HUES48 (cell line): ENCODE data around the gene DHDDS.
"Not testable (repeated sequence)": the region's sequence is repeated elsewhere in the genome, so short reads cannot be mapped to it uniquely, and the experiment has no call there.

Source experiments
- H3K27ac ChIP-seq: one replicate; pipeline ENCODE4 v1.7.0; 2013; ENCODE audit warnings: low read depth, low read length, inconsistent platforms
- H3K27me3 ChIP-seq: 2 replicates; pipeline ENCODE4 v1.6.1; 2013; ENCODE audit warnings: mild to moderate bottlenecking, low read length; ENCODE audit not compliant: control insufficient read depth, insufficient read depth
- H3K36me3 ChIP-seq: 2 replicates; pipeline ENCODE4 v1.6.1; 2013; ENCODE audit warnings: low read length; ENCODE audit not compliant: control insufficient read depth, insufficient read depth
- H3K4me1 ChIP-seq: 2 replicates; pipeline ENCODE4 v1.6.1; 2013; ENCODE audit warnings: mild to moderate bottlenecking, low read length; ENCODE audit not compliant: control insufficient read depth, insufficient read depth
- H3K4me3 ChIP-seq: 2 replicates; pipeline ENCODE4 v1.5.1; 2013; ENCODE audit warnings: mild to moderate bottlenecking, low read depth, low read length
- H3K9ac ChIP-seq: 2 replicates; pipeline ENCODE4 v1.6.1; 2013; ENCODE audit warnings: mild to moderate bottlenecking, low read depth, low read length, moderate library complexity
- H3K9me3 ChIP-seq: 2 replicates; pipeline ENCODE4 v1.6.1; 2013; ENCODE audit warnings: low read length; ENCODE audit not compliant: control insufficient read depth, insufficient read depth

Gene DHDDS, protein sequence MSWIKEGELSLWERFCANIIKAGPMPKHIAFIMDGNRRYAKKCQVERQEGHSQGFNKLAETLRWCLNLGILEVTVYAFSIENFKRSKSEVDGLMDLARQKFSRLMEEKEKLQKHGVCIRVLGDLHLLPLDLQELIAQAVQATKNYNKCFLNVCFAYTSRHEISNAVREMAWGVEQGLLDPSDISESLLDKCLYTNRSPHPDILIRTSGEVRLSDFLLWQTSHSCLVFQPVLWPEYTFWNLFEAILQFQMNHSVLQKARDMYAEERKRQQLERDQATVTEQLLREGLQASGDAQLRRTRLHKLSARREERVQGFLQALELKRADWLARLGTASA

DNA sequence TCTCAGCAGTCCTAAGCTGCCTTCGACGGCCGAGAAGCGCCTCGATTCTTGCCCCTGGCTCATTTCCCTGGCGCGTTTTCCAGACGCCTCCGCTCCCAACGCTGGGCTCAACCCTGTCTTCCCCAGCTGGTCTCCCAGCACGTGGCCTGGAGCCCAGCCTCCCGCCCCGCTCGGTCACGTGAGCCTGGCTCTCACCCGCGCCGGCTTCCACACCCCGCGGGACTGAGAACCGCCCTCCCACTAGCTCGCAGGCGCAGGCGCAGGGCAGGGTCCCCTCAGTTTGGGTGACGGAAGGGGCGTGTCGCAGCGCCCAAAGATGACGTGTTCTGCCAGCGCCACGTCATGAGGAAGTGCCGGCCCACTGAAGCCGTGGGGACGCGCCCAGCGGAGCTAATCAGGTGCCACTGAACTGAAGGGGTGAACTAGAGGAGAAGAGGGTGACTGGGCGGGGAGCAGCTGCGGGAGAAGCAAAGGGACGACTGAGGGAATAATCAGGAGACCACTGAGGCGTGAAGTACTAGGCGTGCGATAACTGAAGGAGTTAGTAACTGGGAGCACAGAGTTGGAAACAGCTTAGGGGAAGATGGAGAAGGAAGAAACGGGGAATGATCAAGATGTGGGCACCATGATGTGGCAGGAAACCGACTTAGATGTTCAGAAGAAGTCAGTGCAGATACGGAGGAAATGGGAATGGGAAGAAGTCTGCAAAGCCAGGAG, at the start of gene DHDDS:
Gene DHDDS (plus strand): TSS at position 343 of the 717 bp plus-strand sequence. CDS start 625 bp downstream, outside the sequence.
- peak within 1 kb of the TSS; percentile 92 for H3K27ac ChIP-seq
- peak within 1 kb of the TSS; percentile 68 for H3K9ac ChIP-seq

DNA sequence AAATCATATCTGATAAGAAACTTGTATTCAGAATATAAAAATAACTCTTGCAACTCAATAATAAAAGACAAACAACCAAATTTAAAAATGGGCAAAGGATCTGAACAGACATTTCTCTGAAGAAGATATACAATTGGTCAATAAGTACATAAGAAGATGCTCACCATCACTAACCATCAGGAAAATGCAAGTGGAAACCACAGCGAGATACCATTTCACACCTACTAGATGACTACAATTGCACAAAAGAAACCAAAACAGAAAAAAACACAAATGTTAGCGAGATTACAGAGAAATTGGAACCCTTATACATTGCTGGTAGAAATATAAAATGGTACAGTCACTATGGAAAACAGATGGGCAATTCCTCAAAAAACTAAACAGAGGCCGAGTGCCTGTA, 48.0 kb upstream of the DHDDS start:
- Histone ChIP-seq H3K36me3 (no peaks in the 10 kb centered on the region), H3K9ac (no peak overlapping the region), H3K4me1 (peaks cover 4% of the 10 kb centered on the region; the same call in 1 of the 2 replicates), H3K27me3 (no peaks in the 10 kb centered on the region), H3K9me3 (no peaks in the 10 kb centered on the region), H3K4me3 (no peak overlapping the region), H3K27ac (no peak overlapping the region)

More for the DNA sequence above, at the start of gene DHDDS:
- H3K4me1 ChIP-seq, result peaks cover 22% of the 10 kb centered on the region
- H3K4me3 ChIP-seq, result peak within 1 kb of the TSS; percentile 92
- peaks cover 44% of the 10 kb centered on the region for H3K36me3 ChIP-seq
- no peaks in the 10 kb centered on the region for H3K9me3 ChIP-seq
- no peaks in the 10 kb centered on the region for H3K27me3 ChIP-seq

DNA sequence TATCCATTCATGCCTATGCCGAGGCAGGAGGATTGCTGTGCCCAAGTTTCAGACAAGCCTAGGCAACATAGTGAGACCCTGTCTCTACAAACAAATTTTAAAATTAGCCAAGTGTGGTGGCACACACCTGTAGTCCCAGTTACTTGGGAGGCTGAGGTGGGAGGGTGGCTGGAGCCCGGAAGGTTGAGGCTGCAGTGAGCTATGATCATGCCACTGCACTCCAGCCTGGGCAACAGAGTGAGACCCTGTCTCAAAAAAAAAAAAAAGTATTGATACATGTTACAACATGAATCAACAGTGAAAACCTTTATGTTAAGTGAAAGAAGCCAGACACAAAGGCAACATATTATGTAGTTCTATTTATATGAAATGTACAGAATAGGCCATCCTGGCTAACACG, 47.1 kb upstream of the DHDDS start:
- H3K9ac ChIP-seq, result not testable (repeated sequence)

DNA sequence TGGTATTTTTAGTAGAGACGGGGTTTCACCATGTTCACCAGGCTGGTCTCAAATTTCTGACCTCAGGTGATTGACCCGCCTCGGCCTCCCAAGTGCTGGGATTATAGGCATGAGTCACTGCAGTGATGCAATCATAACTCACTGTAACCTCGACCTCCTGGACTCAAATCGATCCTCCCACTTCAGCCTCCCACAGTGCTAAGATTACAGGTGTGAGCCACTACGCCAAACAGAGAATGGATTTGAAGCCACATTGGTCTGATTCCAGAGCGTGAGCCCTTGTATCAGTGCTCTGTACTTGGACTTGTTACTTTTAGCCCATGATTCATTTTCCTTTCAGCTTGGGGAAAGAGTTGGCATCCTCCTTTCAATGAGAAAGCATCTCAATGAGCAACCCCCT, 44.7 kb upstream of the DHDDS start:
- Histone ChIP-seq H3K27ac (no peak overlapping the region), H3K36me3 (no peaks in the 10 kb centered on the region), H3K27me3 (no peaks in the 10 kb centered on the region), H3K9ac (no peak overlapping the region), H3K4me1 (peaks cover 4% of the 10 kb centered on the region), H3K9me3 (no peaks in the 10 kb centered on the region), H3K4me3 (no peak overlapping the region)

More for the DNA sequence above, 47.1 kb upstream of the DHDDS start:
- H3K27me3 ChIP-seq, H3K9me3 ChIP-seq, H3K4me1 ChIP-seq, H3K4me3 ChIP-seq, H3K27ac ChIP-seq, H3K36me3 ChIP-seq: not testable (repeated sequence)

DNA sequence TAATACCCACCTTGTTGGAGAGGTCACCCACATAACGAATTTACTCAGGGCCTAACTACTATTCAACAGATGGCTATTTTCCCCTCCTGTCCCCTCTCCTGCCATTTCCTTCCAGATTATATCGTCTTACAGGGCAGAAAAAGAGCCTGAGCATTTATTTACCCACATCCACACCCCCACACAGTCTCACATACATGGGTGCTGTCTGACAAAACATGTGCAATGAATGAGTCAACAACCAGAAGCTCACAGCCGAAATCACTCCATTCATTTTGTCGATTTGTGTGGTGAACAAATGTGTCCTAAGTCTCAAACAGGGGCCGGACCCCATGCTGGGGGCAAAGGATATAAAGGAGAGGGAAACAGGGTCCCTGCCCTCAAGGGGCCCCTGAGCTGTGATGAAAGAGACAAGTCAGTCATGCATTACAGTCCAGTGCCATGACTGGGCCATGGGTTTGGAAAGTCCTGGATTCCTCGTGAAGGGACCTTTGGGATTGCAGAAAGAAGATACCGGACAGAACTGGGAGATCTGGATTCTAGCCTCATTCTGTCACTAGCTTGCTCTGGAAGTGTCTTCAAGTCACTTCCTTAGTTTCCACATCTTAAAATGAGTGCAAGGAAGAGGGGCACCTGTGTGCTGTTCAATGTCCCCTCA, 43.2 kb upstream of the DHDDS start:
- Histone ChIP-seq H3K4me3 (no peak overlapping the region), H3K27me3 (no peaks in the 10 kb centered on the region), H3K27ac (no peak overlapping the region), H3K36me3 (no peaks in the 10 kb centered on the region), H3K4me1 (peaks cover 8% of the 10 kb centered on the region), H3K9me3 (no peaks in the 10 kb centered on the region), H3K9ac (no peak overlapping the region)

DNA sequence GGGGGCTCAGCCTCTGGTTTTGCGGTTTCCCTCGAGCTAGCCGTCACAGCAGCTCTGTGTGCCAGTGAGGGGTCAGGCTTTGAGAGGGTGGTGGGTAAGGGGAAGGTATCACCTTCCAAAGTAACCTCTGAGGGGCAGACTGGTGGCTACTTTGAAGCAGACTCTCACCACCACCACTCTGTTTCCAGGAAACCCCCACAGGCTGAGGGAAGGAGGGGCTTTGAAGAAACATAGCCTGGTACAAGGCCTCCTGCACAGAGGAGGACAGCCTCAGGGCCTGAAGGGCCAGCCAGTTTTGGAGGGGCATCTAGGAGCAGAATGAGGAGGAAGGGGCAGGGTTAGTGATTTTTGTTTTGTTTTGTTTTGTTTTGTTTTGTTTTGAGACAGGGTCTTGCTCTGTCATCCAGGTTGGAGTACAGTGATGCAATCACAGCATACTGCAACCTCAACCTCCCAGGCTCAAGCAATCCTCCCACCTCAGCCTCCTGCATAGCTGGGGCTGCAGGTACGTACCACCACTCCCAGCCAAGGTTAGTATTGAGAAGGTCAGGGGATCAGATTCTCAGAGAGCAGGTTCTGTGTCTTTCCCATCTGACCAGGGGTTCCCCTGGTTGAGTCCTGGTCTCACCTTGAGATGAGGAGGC, 42.4 kb upstream of the DHDDS start:
- Histone ChIP-seq H3K9me3 (no peaks in the 10 kb centered on the region), H3K36me3 (no peaks in the 10 kb centered on the region), H3K4me3 (no peak overlapping the region), H3K27me3 (no peaks in the 10 kb centered on the region), H3K4me1 (peaks cover 8% of the 10 kb centered on the region), H3K27ac (no peak overlapping the region), H3K9ac (no peak overlapping the region)

DNA sequence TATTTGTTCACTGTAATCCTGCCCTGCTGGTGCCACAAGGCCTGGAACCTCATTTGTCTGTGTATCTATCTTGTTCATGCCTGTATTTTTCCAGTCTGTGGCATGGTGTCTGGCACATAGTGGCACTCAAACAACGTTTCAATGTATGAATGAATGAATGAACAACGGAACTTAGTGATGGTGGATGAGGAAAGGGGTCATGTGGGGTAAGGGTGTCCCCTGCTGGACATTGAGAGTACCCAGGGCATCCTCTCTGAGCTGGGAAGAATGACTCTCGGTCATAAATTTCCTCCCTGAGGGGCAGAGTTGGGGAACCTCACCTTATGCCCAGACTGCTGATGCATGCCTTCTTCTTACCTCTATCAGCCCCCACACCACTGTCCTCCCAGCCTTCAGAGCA, 40.7 kb upstream of the DHDDS start:
- Histone ChIP-seq H3K4me3 (no peak overlapping the region), H3K36me3 (no peaks in the 10 kb centered on the region), H3K27ac (no peak overlapping the region), H3K9me3 (no peaks in the 10 kb centered on the region), H3K9ac (no peak overlapping the region), H3K27me3 (no peaks in the 10 kb centered on the region), H3K4me1 (peaks cover 4% of the 10 kb centered on the region; the same call in 1 of the 2 replicates)

DNA sequence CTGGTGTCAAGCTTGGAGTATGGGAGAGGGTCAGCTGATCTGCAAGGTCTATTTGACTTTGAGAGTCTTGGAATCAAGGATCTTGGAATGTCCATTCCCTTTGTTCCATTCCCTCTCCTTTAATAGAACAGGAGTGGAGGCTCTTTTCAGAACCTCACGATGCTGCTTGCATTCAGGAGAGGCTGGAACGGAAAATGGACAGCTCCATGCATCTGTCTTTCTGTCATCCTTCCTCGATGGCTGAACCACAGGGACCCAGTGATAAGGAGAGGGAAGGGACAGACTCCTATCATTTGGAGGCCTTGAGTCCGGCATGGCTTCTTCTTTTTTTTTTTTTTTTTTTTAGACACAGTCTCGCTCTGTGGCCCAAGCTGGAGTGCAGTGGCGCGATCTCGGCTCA, 36.4 kb upstream of the DHDDS start:
- Histone ChIP-seq H3K9ac (no peak overlapping the region), H3K4me3 (no peak overlapping the region), H3K9me3 (no peaks in the 10 kb centered on the region), H3K4me1 (peaks cover 4% of the 10 kb centered on the region; the same call in 1 of the 2 replicates), H3K36me3 (no peaks in the 10 kb centered on the region), H3K27me3 (no peaks in the 10 kb centered on the region), H3K27ac (no peak overlapping the region)

DNA sequence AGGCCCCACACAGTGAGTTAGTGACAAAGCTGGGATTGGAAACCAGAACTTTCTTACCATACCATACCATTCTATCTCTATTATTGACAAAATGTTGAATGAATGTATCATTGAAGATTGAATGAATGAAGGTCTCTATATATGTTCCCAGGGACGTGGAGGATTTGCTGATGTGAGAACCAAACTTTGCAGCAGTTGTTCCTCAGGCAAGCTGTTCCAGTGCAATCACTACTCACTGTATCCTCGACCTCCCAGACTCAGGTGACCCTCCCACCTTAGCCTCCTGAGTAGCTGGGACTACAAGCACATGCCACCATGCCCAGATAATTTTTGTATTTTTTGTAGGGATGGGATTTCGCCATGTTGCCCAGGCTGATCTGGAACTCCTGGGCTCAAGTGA, 33.1 kb upstream of the DHDDS start:
- H3K9me3 ChIP-seq, result no peaks in the 10 kb centered on the region
- H3K4me1 ChIP-seq, result no peaks in the 10 kb centered on the region
- no peak overlapping the region for H3K9ac ChIP-seq
- H3K27ac ChIP-seq, result no peak overlapping the region
- H3K27me3 ChIP-seq, result no peaks in the 10 kb centered on the region
- H3K4me3 ChIP-seq, result no peak overlapping the region
- H3K36me3 ChIP-seq, result no peaks in the 10 kb centered on the region

DNA sequence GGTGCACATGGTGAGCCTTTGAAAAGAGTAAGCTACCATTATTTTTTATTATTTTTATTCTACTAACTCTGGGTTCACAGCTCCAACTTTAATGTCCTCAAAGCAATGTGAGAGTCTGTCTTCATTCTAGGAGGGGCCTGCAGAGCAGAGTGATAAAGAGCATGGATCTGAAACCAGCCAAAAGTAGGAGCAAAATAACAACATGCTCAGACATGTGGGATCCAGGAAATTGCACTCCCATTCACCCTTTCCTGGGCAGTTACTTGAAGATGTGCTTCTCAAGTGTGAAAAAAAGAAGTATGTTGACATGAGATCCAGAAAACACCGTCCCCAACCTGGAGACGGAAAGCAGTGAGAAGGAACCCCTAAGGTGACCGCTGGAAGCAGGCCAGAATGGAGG, 30.2 kb upstream of the DHDDS start:
- H3K27ac ChIP-seq, result no peak overlapping the region
- no peak overlapping the region for H3K4me3 ChIP-seq
- H3K4me1 ChIP-seq, result no peaks in the 10 kb centered on the region
- H3K9ac ChIP-seq, result no peak overlapping the region
- H3K9me3 ChIP-seq, result no peaks in the 10 kb centered on the region
- no peaks in the 10 kb centered on the region for H3K27me3 ChIP-seq
- H3K36me3 ChIP-seq, result no peaks in the 10 kb centered on the region
